Activated naive CD8-positive, alpha-beta T cell treated with anti-CD3 and anti-CD28 coated beads, Interleukin-2, amount 10 ng/mL, durations not matched to agents 7 days and 5 days (primary cell): Measurements from ENCODE around the gene ADAM33. TPM values are rescaled to one million over a fixed set of nuclear protein-coding genes. Genes with fewer than 3 reads are reported as not detected.

Experiments
- ATAC-seq: fragments of 150-1000 bp; cut with Tn5 transposase; one replicate; pipeline ENCODE4 v1.10.0; 2021; ENCODE audit warnings: low read depth, moderate library complexity
- POLR2A ChIA-PET: fragments of 350-600 bp; sonication (Branson Sonifier 250); formaldehyde crosslinking; loops from one replicate; lab custom pipeline; 2021; ENCODE audit warnings: antibody characterized with exemption; lab: Charles Lee
- DNase-seq: peaks from one replicate; pipeline ENCODE4 v3.0.0; 2021
- H3K27ac Mint-ChIP-seq: one replicate; pipeline ENCODE4 v1.8.0; 2022; ENCODE audit warnings: mild to moderate bottlenecking, mixed read lengths
- H3K27me3 Mint-ChIP-seq: one replicate; pipeline ENCODE4 v1.8.0; 2022; ENCODE audit warnings: mild to moderate bottlenecking, moderate library complexity, mixed read lengths
- H3K36me3 Mint-ChIP-seq: one replicate; pipeline ENCODE4 v1.8.0; 2021; ENCODE audit warnings: mild to moderate bottlenecking, mixed read lengths
- H3K4me1 Mint-ChIP-seq: one replicate; pipeline ENCODE4 v1.8.0; 2021; ENCODE audit warnings: mixed read lengths
- H3K4me3 Mint-ChIP-seq: one replicate; pipeline ENCODE4 v1.8.0; 2022; ENCODE audit warnings: mild to moderate bottlenecking, moderate library complexity, mixed read lengths
- H3K9me3 Mint-ChIP-seq: one replicate; pipeline ENCODE4 v1.8.0; 2021; ENCODE audit warnings: mixed read lengths
- total RNA-seq, 2 experiments: library from RNA; stranded (reverse); gene quantifications; one replicate each; pipeline ENCODE4 v1.2.3, GENCODE V29; 2021

ADAM33 gene
- total RNA-seq, 2 experiments from 2014 or later, result not detected

- H3K4me3 Mint-ChIP-seq, result no peak overlapping the region
- H3K27ac Mint-ChIP-seq, result no peak overlapping the region
- ATAC-seq (no peak), DNase-seq (no peak)
- POLR2A ChIA-PET, result no interaction called here
- H3K4me1 Mint-ChIP-seq, result no peaks in the 10 kb centered on the region
- no peaks in the 10 kb centered on the region for H3K27me3 Mint-ChIP-seq
- no peaks in the 10 kb centered on the region for H3K9me3 Mint-ChIP-seq
- H3K36me3 Mint-ChIP-seq, result no peaks in the 10 kb centered on the region
Observed at GRCh38 chr20:3622406-3622805, 59.4 kb downstream of the ADAM33 start.

- no peak overlapping the region for H3K27ac Mint-ChIP-seq
- H3K4me3 Mint-ChIP-seq, result no peak overlapping the region
- POLR2A ChIA-PET, result no interaction called here
- ATAC-seq (no peak), DNase-seq (no peak)
- no peaks in the 10 kb centered on the region for H3K9me3 Mint-ChIP-seq
- no peaks in the 10 kb centered on the region for H3K27me3 Mint-ChIP-seq
- H3K4me1 Mint-ChIP-seq, result no peaks in the 10 kb centered on the region
- no peaks in the 10 kb centered on the region for H3K36me3 Mint-ChIP-seq
Observed at GRCh38 chr20:3621111-3621510, 60.7 kb downstream of the ADAM33 start.

Other genes starting within 250 kb of the ADAM33 start
- gene ATRN, start 211.0 kb downstream of the ADAM33 start, total RNA-seq, result 10 to 100 TPM in 1 of 2 experiments, 1 to 10 TPM in 1; 9.8 to 10.7 TPM
- not detected for gene GFRA4, start 18.6 kb downstream of the ADAM33 start, total RNA-seq
- under 1 TPM; 0.20 to 0.25 TPM for gene SIGLEC1, start 30.6 kb upstream of the ADAM33 start, total RNA-seq
- gene HSPA12B, start 50.7 kb upstream of the ADAM33 start, total RNA-seq, result not detected
- 10 to 100 TPM; 21.9 to 22.1 TPM for gene ADISSP, start 85.7 kb upstream of the ADAM33 start, total RNA-seq
- gene SPEF1, start 99.4 kb upstream of the ADAM33 start, total RNA-seq, result not detected
- gene CENPB, start 104.7 kb upstream of the ADAM33 start, total RNA-seq, result 10 to 100 TPM; 63.3 to 65.7 TPM
- gene CDC25B, start 114.3 kb upstream of the ADAM33 start, total RNA-seq, result 100 to 1,000 TPM; 263 to 264 TPM
- gene AP5S1, start 138.5 kb upstream of the ADAM33 start, total RNA-seq, result 10 to 100 TPM; 11.1 to 12.5 TPM
- gene MAVS, start 164.8 kb upstream of the ADAM33 start, total RNA-seq, result 10 to 100 TPM; 36.3 to 36.8 TPM
- 10 to 100 TPM; 76.6 to 80.1 TPM for gene PANK2, start 207.4 kb upstream of the ADAM33 start, total RNA-seq